ENCODE measurements around the gene SENP1. TPM values are rescaled to one million over a fixed set of nuclear protein-coding genes. Genes with fewer than 3 reads are reported as not detected.
A peak's percentile ranks its signal among the peaks of the same experiment; 100 is the strongest.

Gene SENP1
- total and polyA plus RNA-seq, 2 experiments from 2014 or later: 8.6 to 27.7 TPM

DNA sequence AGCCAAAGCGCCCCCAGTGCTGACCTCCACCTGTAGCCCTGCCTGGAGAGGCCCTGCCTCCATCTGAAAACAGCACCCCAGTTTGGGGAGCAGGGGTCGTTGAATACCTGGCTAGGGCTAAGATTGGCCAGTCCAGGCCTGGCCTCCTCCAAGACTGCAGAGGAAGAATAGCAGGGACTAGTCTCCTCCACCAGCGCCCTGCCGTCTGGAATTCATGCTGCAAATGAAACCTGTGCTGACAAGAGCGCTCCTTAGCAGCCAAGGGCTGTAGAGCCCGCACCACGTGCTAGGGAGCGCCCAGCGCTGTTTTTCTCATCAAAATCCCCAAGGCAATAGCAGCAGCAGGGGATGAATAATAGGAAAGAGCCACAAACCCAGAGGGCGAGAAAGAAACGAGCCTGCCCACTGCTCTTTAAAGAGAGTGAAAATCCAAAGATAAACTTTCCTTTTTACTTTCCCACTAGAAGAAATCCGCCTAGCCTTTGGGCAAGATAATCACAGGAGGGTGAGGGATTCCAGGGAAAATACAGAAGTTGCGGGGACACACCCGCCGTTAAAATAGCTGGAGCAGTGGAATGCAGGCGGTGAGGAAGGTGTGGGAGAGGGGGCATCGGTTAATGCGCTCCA lies 104.9 kb downstream of the SENP1 start:
- TF ChIP-seq POLR2AphosphoS5 (IDR thresholded peaks at IDR 0.05; ENCODE audit: low read depth) (no peak; the same call in 1 of the 2 replicates), ZNF331 (CRISPR knock-in tag; IDR thresholded peaks at IDR 0.05; ENCODE audit: low read depth) (no peak), NANOG (IDR thresholded peaks at IDR 0.05; ENCODE audit: borderline replicate concordance) (no peak), STAT1 (IDR thresholded peaks at IDR 0.05; ENCODE audit: unreplicated experiment) (no peak), EZH2 (IDR thresholded peaks at IDR 0.05; ENCODE audit: low read depth, unreplicated experiment) (no peak), EZH2phosphoT487 (IDR thresholded peaks at IDR 0.05; ENCODE audit: unreplicated experiment) (no peak), ZNF114 (CRISPR knock-in tag; IDR thresholded peaks at IDR 0.05) (no peak), CREB1 (CRISPR knock-in tag; IDR thresholded peaks at IDR 0.05; ENCODE audit: low read depth) (no peak), JUNB (IDR thresholded peaks at IDR 0.05; ENCODE audit: unreplicated experiment) (no peak)
- TF ChIP-seq, protein P1, sequence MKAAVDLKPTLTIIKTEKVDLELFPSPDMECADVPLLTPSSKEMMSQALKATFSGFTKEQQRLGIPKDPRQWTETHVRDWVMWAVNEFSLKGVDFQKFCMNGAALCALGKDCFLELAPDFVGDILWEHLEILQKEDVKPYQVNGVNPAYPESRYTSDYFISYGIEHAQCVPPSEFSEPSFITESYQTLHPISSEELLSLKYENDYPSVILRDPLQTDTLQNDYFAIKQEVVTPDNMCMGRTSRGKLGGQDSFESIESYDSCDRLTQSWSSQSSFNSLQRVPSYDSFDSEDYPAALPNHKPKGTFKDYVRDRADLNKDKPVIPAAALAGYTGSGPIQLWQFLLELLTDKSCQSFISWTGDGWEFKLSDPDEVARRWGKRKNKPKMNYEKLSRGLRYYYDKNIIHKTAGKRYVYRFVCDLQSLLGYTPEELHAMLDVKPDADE (IDR thresholded peaks at IDR 0.05): no peak
- TF ChIP-seq, protein P2, sequence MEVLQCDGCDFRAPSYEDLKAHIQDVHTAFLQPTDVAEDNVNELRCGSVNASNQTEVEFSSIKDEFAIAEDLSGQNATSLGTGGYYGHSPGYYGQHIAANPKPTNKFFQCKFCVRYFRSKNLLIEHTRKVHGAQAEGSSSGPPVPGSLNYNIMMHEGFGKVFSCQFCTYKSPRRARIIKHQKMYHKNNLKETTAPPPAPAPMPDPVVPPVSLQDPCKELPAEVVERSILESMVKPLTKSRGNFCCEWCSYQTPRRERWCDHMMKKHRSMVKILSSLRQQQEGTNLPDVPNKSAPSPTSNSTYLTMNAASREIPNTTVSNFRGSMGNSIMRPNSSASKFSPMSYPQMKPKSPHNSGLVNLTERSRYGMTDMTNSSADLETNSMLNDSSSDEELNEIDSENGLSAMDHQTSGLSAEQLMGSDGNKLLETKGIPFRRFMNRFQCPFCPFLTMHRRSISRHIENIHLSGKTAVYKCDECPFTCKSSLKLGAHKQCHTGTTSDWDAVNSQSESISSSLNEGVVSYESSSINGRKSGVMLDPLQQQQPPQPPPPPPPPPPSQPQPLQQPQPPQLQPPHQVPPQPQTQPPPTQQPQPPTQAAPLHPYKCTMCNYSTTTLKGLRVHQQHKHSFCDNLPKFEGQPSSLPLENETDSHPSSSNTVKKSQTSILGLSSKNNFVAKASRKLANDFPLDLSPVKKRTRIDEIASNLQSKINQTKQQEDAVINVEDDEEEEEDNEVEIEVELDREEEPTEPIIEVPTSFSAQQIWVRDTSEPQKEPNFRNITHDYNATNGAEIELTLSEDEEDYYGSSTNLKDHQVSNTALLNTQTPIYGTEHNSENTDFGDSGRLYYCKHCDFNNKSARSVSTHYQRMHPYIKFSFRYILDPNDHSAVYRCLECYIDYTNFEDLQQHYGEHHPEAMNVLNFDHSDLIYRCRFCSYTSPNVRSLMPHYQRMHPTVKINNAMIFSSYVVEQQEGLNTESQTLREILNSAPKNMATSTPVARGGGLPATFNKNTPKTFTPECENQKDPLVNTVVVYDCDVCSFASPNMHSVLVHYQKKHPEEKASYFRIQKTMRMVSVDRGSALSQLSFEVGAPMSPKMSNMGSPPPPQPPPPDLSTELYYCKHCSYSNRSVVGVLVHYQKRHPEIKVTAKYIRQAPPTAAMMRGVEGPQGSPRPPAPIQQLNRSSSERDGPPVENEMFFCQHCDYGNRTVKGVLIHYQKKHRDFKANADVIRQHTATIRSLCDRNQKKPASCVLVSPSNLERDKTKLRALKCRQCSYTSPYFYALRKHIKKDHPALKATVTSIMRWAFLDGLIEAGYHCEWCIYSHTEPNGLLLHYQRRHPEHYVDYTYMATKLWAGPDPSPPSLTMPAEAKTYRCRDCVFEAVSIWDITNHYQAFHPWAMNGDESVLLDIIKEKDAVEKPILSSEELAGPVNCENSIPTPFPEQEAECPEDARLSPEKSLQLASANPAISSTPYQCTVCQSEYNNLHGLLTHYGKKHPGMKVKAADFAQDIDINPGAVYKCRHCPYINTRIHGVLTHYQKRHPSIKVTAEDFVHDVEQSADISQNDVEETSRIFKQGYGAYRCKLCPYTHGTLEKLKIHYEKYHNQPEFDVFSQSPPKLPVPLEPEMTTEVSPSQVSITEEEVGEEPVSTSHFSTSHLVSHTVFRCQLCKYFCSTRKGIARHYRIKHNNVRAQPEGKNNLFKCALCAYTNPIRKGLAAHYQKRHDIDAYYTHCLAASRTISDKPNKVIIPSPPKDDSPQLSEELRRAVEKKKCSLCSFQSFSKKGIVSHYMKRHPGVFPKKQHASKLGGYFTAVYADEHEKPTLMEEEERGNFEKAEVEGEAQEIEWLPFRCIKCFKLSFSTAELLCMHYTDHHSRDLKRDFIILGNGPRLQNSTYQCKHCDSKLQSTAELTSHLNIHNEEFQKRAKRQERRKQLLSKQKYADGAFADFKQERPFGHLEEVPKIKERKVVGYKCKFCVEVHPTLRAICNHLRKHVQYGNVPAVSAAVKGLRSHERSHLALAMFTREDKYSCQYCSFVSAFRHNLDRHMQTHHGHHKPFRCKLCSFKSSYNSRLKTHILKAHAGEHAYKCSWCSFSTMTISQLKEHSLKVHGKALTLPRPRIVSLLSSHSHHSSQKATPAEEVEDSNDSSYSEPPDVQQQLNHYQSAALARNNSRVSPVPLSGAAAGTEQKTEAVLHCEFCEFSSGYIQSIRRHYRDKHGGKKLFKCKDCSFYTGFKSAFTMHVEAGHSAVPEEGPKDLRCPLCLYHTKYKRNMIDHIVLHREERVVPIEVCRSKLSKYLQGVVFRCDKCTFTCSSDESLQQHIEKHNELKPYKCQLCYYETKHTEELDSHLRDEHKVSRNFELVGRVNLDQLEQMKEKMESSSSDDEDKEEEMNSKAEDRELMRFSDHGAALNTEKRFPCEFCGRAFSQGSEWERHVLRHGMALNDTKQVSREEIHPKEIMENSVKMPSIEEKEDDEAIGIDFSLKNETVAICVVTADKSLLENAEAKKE (CRISPR knock-in tag; IDR thresholded peaks at IDR 0.05): no peak
- TF ChIP-seq, protein P3, sequence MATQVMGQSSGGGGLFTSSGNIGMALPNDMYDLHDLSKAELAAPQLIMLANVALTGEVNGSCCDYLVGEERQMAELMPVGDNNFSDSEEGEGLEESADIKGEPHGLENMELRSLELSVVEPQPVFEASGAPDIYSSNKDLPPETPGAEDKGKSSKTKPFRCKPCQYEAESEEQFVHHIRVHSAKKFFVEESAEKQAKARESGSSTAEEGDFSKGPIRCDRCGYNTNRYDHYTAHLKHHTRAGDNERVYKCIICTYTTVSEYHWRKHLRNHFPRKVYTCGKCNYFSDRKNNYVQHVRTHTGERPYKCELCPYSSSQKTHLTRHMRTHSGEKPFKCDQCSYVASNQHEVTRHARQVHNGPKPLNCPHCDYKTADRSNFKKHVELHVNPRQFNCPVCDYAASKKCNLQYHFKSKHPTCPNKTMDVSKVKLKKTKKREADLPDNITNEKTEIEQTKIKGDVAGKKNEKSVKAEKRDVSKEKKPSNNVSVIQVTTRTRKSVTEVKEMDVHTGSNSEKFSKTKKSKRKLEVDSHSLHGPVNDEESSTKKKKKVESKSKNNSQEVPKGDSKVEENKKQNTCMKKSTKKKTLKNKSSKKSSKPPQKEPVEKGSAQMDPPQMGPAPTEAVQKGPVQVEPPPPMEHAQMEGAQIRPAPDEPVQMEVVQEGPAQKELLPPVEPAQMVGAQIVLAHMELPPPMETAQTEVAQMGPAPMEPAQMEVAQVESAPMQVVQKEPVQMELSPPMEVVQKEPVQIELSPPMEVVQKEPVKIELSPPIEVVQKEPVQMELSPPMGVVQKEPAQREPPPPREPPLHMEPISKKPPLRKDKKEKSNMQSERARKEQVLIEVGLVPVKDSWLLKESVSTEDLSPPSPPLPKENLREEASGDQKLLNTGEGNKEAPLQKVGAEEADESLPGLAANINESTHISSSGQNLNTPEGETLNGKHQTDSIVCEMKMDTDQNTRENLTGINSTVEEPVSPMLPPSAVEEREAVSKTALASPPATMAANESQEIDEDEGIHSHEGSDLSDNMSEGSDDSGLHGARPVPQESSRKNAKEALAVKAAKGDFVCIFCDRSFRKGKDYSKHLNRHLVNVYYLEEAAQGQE (IDR thresholded peaks at IDR 0.05; ENCODE audit: unreplicated experiment): no peak
- TF ChIP-seq, protein P4, sequence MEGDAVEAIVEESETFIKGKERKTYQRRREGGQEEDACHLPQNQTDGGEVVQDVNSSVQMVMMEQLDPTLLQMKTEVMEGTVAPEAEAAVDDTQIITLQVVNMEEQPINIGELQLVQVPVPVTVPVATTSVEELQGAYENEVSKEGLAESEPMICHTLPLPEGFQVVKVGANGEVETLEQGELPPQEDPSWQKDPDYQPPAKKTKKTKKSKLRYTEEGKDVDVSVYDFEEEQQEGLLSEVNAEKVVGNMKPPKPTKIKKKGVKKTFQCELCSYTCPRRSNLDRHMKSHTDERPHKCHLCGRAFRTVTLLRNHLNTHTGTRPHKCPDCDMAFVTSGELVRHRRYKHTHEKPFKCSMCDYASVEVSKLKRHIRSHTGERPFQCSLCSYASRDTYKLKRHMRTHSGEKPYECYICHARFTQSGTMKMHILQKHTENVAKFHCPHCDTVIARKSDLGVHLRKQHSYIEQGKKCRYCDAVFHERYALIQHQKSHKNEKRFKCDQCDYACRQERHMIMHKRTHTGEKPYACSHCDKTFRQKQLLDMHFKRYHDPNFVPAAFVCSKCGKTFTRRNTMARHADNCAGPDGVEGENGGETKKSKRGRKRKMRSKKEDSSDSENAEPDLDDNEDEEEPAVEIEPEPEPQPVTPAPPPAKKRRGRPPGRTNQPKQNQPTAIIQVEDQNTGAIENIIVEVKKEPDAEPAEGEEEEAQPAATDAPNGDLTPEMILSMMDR (conservative IDR thresholded peaks at IDR 0.05; ENCODE audit: low read depth in 2 of 2): no peak
- H3K4me1 Mint-ChIP-seq: peaks cover 59% of the 10 kb centered on the region
- Histone ChIP-seq H2AFZ (peak overlapping the region; percentile 97), H3K4me2 (peak overlapping the region; percentile 98), H3K9me2 (ENCODE audit: insufficient read depth) (no peaks in the 10 kb centered on the region), H3K79me2 (replicated peaks; ENCODE audit: insufficient read depth) (no peaks in the 10 kb centered on the region), H3F3A (replicated peaks; ENCODE audit: low read depth) (peaks cover 24% of the 10 kb centered on the region), H3K4me1 (ENCODE audit: insufficient read depth) (peaks cover 66% of the 10 kb centered on the region), H3K36me3 (ENCODE audit: insufficient read depth) (no peaks in the 10 kb centered on the region), H4K20me1 (replicated peaks; ENCODE audit: insufficient read depth) (peaks cover 22% of the 10 kb centered on the region), H3K4me3 (peak overlapping the region; percentile 79), H3K27me3 (ENCODE audit: insufficient read depth) (peaks cover 100% of the 10 kb centered on the region), H3K27ac (ENCODE audit: low read depth) (no peak overlapping the region)
- H3K9me3 Mint-ChIP-seq: peaks cover 2% of the 10 kb centered on the region; the same call in 2 of the 3 replicates
- H3K4me3 Mint-ChIP-seq: peak overlapping the region; percentile 76
- no peak overlapping the region for H3K27ac Mint-ChIP-seq
- H3K27me3 Mint-ChIP-seq (ENCODE audit: insufficient read depth, low read depth, poor library complexity): peaks cover 86% of the 10 kb centered on the region
- no peaks in the 10 kb centered on the region; the same call in 2 of the 3 replicates for H3K36me3 Mint-ChIP-seq (ENCODE audit: low read depth)
- DNase-seq (ENCODE audit: low spot score) (peak; percentile 84), ATAC-seq (peak; percentile 34)
